IPS-NIHi7 (cell line): Measurements from ENCODE around the gene XRCC6.
"Not testable (repeated sequence)": the region's sequence is repeated elsewhere in the genome, so short reads cannot be mapped to it uniquely, and the experiment has no call there.

Source experiments
- DNase-seq: peaks from one replicate; pipeline ENCODE4 v3.0.0; 2012; ENCODE audit warnings: mixed read lengths; ENCODE audit errors: extremely low spot score

The XRCC6 gene

GRCh38 chr22:41621099-41621910 is at the start of gene XRCC6:
Gene XRCC6, plus strand, starts transcription at chr22:41621295. Its CDS starts 710 bp downstream, at chr22:41622005.
- DNase-seq, result peak; percentile 100

- no peak for DNase-seq
These were observed 49.3 kb upstream of the XRCC6 start for GRCh38 chr22:41571786-41572185.

DNA sequence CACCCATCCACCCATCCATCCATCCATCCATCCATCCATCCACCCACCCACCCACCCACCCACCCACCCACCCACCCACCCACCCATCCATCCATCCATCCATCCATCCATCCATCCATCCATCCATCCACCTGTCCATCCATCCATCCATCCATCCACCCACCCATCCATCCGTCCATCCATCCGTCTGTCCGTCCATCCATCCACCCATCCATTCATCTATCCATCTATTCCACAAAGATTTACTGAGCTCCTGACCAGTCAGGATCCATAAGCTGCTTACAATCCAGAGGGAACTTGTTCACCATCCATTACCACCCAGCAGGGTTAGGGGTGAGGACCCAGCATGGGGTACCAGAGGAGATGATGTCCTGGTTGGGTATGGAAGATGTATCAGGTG is 48.8 kb upstream of the XRCC6 start:
- not testable (repeated sequence) for DNase-seq

DNA sequence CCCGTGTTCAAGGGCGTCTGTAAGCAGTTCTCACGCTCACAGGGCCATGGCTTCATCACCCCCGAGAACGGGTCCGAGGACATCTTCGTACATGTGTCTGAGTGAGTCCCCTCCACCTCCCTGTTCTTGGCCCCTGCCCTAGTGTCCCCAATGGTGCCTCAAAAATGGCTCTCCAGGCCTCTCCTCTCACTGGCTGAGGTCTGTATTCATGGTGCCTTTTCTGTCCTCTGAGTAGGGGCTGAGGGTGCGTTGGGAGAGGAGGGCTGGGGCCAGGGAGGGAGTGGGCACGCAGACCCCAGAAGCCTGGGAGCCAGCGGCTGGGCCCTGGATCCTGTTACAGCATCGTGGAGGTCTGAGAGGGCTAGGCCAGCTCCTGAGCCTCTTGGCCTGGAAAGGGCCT is 47.4 kb upstream of the XRCC6 start:
- DNase-seq, result no peak

DNA sequence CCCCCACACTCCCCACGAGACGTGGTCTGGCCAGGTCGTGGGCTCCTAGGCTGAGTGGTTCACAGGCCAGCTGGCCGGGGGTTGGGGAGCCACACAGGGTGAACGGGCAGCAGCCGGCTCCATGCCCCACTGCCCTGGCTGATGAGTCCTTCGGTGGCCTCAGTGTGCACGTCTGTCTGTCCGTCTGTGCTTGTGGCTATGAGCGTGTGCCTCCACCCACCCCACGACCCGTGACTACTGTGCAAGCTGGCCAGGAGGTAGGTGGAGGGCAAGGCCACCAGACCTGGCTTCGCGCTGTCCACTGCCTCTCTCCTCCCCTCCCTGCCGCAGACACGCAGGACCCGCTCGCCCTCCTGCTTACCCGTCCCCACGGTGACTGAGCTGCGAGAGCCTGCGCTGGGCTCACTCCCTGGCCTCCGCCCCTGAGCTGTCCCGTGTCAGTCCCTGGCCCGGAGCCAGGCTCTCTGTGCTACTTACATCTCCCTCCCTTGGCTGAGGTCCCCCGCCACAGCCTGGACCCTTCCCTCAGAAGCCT is 46.2 kb upstream of the XRCC6 start:
- DNase-seq, result no peak

DNA sequence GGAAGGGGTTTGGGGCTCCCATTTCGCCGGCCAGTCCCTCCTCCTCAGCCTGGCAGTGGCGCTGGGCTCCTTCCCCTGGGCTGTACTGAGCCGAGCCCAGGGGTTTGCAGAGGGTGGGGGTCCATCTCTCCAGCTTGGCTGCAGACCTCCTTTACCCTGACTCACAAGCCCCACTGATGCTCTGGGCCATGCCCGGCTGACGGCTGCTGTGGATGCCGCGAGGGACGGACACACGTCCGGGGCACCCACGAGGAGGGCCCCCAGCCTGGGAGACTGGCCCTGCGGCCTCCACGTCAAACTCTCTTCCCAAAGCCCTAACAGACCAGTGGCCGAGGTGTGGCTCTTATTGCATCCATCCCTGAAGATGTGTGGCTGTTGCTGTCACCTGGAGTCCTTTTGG is 45.6 kb upstream of the XRCC6 start:
- no peak for DNase-seq

DNA sequence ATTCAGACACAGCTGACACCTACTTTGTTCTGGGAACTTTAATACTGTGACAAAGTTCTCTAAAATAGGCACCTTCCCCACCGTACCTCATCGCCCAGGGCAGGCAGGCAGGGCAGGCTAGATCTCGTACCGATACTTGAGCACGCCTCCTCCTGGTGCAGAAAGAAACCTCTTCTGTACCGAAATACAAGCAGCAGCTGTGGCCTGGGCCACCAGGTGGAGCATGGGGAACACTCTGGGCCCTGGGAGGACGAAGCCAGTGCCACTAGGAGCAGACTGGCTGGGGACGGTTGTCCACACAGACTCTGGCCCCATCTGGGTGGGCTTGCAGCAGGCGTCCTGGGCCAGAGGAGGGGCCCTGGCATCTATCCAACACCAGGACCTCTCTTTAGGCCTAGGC is 44.2 kb upstream of the XRCC6 start:
- peak; percentile 91 for DNase-seq

- DNase-seq, result no peak
These were observed 43.0 kb upstream of the XRCC6 start for GRCh38 chr22:41578114-41578513.

DNA sequence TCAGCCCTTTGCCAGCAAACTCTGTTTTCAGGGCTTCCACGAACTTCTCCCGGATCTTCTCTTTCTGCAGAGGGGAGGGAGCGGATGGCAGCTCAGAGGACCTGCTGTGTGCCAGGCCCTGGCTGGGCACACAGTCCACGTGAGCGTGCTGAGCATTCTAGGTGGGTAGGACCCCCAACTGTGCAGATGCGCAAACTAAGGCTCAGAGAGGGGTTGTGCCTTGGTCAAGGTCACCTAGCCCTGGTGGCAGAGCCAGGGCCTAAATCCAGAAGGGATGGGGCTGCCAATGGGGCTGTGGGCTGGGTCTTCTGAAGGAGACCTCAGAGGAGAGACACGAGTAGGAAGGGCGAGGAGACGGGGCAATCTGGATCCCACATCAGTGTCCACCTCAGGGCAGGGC is 42.3 kb upstream of the XRCC6 start:
- no peak for DNase-seq

- no peak for DNase-seq
These were observed 41.6 kb upstream of the XRCC6 start for GRCh38 chr22:41579297-41579996.

GRCh38 chr22:41579997-41580355 is 41.1 kb upstream of the XRCC6 start:
- no peak for DNase-seq

- no peak for DNase-seq
These were observed 38.4 kb upstream of the XRCC6 start for GRCh38 chr22:41582694-41583093.

- no peak for DNase-seq
These were observed 36.2 kb upstream of the XRCC6 start for GRCh38 chr22:41584881-41585280.

DNA sequence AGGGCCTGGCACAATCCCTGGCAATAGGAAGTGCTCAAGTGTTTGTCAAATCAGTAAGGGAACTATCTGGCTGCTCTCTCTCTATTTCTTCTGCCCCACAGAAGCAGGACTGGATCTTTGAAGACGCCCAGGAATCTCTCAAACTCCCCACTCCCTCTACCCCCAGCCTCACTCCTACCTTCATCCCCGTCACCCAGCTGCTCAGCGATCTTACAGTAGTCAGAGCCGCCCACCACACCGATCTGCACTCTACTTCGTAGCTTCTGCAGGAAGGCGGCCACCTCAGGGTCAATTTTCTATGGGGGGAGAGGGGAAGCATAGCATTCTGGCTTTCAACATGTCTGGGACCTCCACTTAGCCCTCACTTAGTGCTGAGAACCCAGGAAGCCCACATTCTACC is 35.2 kb upstream of the XRCC6 start:
- no peak for DNase-seq

- DNase-seq, result no peak
These were observed 33.8 kb upstream of the XRCC6 start for GRCh38 chr22:41587347-41587723.

DNA sequence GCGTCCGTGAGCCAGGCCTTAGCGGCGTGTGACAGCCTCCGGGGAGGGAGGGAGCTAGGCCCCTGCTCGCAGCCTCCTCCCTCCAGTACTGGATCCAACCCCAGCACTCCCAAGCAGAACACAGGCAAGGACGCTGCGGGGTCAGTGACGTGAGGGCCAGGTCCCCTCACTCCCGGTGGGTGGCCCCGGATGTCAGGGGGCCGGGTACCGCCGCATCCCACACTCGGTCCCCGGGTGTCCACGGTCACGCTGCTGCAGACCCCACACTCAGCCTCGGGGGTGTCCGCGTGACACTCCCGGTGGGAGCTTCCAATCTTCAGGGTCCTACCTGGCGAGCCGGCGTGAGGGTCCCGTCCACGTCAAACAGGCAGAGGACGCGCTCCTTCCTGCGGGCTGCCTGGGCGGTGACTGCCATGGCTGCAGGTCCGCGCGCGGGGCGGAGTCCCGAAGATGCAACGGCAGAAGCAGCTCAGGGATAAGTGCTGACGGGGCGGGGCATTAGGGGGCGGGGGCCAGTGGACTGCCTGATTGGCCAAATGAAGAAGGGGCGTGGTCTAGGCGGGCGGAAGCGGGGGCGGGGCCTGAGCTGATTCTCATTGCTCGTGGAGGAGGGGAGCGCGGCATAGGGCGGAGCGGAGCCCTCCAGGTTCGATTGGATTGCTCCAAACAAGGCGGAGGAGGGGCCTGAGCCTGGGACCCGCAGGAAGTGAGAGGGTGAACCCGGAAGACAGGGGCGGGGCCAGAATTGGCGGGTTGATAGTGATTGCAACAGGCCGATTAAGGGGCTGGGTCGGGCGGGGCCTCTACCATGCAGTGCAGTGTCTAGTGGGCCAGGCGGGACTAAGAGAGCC is 31.5 kb upstream of the XRCC6 start, which contains the start of gene PMM1:
PMM1 (minus strand) TSS at position 450 of the 851 bp plus-strand sequence; CDS start at position 415, 35 bp downstream.
- peak; percentile 100 for DNase-seq

- not testable (repeated sequence) for DNase-seq
These were observed 27.6 kb upstream of the XRCC6 start for GRCh38 chr22:41593336-41593960.

DNA sequence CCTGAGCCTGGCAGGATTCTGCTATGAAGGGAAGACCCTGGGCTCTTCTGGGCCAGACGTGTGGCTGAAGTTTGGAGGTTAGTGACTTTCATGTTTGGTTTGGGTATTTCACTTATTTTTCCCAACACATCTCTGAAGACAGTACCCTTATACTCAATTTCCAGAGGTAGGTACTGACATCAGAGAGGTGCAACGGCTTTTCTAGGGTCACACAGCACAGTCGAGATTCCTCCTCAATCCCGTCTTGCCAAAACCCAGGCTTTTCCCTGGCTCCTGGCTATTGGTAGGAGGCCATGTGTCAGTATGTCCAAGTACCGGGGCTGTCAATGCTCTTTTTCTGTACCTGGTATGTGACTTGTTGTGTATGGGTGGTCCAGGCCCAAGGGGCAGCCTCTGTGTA is 25.4 kb upstream of the XRCC6 start:
- DNase-seq, result no peak

GRCh38 chr22:41596776-41597634 is 24.1 kb upstream of the XRCC6 start:
- peak; percentile 87 for DNase-seq

GRCh38 chr22:41597635-41597953 is 23.5 kb upstream of the XRCC6 start:
- no peak for DNase-seq

DNA sequence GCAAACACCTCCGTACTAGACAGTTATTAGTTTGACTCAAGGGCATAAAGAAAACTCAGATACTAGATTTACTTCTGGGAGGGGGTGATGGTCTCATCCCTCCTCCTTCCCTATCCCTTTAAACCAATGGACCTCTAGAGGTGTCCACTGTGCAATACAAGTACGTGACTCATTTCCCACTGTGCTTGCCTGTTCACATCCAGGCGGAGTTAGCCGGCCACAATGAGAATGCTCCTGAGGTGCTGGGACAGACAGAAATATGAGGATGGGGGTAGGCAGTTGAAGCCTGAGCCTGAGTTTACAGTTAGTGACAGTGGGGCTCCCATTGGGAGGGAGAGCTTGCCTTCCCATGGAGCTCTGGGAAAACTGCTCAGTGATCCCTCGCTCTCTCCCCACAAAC is 23.0 kb upstream of the XRCC6 start:
- DNase-seq, result no peak
